Neural crest cell (in vitro differentiated cells): ENCODE results near the gene CA10. TPM values are rescaled to one million over a fixed set of nuclear protein-coding genes. Genes with fewer than 3 reads are reported as not detected.

ENCODE experiments used
- DNase-seq: peaks from one replicate; pipeline ENCODE4 v3.0.0; 2021; ENCODE audit warnings: low read depth, mixed read lengths, low spot score
- H3K27ac Mint-ChIP-seq: one replicate; pipeline ENCODE4 v1.8.0; 2021; ENCODE audit warnings: mild to moderate bottlenecking, mixed read lengths; ENCODE audit not compliant: unreplicated experiment
- H3K27me3 Mint-ChIP-seq: 2 replicates; pipeline ENCODE4 v1.8.0; 2021; ENCODE audit warnings: low read depth, mild to moderate bottlenecking, mixed read lengths
- H3K36me3 Mint-ChIP-seq: 2 replicates; pipeline ENCODE4 v1.8.0; 2021; ENCODE audit warnings: low read depth, mild to moderate bottlenecking, mixed read lengths
- H3K4me1 Mint-ChIP-seq: 2 replicates; pipeline ENCODE4 v1.8.0; 2021; ENCODE audit warnings: mixed read lengths
- H3K4me3 Mint-ChIP-seq: one replicate; pipeline ENCODE4 v1.8.0; 2021; ENCODE audit warnings: mild to moderate bottlenecking, mixed read lengths
- H3K9me3 Mint-ChIP-seq: 2 replicates; pipeline ENCODE4 v1.8.0; 2021; ENCODE audit warnings: mixed read lengths
- total RNA-seq: library from RNA; stranded (reverse); gene quantifications from 2 replicates; pipeline ENCODE4 v1.2.1, GENCODE V29; 2021
- TF ChIP-seq, protein P1 (sequence below): fragments of 200-600 bp; sonication (generic); conservative IDR thresholded peaks from 2 replicates; pipeline ENCODE4 v1.5.0; 2021; ENCODE audit warnings: antibody characterized with exemption, mild to moderate bottlenecking

Gene CA10
- total RNA-seq, 1 donor from 2014 or later: not detected

DNA sequence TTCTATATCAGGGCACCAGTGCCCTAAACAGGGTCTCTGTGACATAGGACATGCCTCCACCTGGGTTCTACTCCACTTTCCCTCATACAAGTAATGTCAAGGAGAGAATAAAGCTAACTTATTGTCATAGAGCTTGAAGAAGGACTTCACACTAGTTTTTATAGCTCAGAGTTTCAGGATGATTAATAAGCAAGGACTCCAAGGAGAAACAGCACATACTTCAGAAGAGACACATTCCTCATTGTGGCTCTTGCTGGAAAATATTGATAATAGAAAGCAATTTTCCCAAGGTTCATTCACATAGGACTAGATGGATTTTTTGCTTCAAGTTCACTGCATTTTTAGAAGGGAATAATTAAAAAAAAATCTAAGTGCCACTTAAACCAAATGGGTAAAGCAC, 133.3 kb downstream of the CA10 start:
- no peak overlapping the region for H3K27ac Mint-ChIP-seq
- H3K9me3 Mint-ChIP-seq: peaks cover 8% of the 10 kb centered on the region

DNA sequence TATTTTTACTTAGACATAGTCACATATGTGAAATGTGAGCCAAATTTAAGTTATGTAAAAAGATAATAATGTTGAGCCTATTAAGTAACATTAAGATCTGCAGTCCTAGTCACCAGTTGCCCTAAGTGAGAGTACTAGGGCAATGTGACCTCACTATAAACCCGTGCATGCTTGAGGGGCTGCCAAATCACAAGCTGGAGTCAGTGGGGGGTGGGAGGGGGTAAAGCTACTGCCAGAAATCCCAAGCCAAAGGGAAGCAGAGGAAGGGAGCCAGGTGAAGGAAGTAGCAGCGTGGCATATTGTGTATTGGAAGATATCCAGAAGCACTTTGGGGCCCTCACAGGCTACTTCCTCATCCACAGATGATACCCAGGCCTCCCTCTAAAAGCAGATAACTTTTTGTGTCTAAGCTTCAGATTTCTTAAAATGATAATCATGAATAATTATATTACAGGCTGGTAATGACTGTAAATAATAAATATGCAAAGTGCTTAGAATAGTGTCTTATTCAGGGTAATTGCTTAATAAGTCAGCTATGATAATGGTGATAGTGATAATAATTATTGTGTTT, 134.1 kb downstream of the CA10 start:
- H3K4me3 Mint-ChIP-seq: no peak overlapping the region
- TF ChIP-seq, protein P1, sequence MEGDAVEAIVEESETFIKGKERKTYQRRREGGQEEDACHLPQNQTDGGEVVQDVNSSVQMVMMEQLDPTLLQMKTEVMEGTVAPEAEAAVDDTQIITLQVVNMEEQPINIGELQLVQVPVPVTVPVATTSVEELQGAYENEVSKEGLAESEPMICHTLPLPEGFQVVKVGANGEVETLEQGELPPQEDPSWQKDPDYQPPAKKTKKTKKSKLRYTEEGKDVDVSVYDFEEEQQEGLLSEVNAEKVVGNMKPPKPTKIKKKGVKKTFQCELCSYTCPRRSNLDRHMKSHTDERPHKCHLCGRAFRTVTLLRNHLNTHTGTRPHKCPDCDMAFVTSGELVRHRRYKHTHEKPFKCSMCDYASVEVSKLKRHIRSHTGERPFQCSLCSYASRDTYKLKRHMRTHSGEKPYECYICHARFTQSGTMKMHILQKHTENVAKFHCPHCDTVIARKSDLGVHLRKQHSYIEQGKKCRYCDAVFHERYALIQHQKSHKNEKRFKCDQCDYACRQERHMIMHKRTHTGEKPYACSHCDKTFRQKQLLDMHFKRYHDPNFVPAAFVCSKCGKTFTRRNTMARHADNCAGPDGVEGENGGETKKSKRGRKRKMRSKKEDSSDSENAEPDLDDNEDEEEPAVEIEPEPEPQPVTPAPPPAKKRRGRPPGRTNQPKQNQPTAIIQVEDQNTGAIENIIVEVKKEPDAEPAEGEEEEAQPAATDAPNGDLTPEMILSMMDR: no peak
- H3K27ac Mint-ChIP-seq: no peak overlapping the region
- peaks cover 8% of the 10 kb centered on the region for H3K9me3 Mint-ChIP-seq
- H3K36me3 Mint-ChIP-seq: peaks cover 3% of the 10 kb centered on the region
- DNase-seq: no peak
- H3K4me1 Mint-ChIP-seq: no peaks in the 10 kb centered on the region
- no peaks in the 10 kb centered on the region for H3K27me3 Mint-ChIP-seq

More for the DNA sequence above, 133.3 kb downstream of the CA10 start:
- peaks cover 3% of the 10 kb centered on the region for H3K36me3 Mint-ChIP-seq
- no peaks in the 10 kb centered on the region for H3K27me3 Mint-ChIP-seq
- DNase-seq: no peak
- H3K4me3 Mint-ChIP-seq: no peak overlapping the region
- H3K4me1 Mint-ChIP-seq: no peaks in the 10 kb centered on the region
- TF ChIP-seq, protein P1: no peak

DNA sequence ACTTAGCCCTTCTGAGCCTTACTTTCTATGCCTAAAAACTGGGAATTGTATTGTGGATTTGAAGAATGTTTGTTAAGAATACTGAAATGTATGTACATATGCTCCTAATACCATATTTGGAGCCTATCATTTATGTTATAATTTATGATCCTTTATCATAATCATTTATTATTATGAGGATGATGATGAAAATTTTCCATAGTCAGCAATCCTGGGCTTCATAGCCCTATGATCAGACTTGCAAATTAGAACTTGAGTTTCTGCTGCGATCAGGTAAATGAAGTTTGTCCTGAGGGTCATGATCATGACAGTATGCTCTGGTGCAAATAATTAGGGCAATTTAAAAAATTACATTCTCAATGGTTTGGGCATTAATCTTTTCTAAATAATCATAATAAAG, 147.4 kb downstream of the CA10 start:
- TF ChIP-seq, protein P1: no peak
- H3K4me1 Mint-ChIP-seq: no peaks in the 10 kb centered on the region
- no peak for DNase-seq
- peaks cover 4% of the 10 kb centered on the region for H3K9me3 Mint-ChIP-seq
- peaks cover 16% of the 10 kb centered on the region for H3K27me3 Mint-ChIP-seq
- no peak overlapping the region for H3K4me3 Mint-ChIP-seq
- no peak overlapping the region for H3K27ac Mint-ChIP-seq
- no peaks in the 10 kb centered on the region for H3K36me3 Mint-ChIP-seq

DNA sequence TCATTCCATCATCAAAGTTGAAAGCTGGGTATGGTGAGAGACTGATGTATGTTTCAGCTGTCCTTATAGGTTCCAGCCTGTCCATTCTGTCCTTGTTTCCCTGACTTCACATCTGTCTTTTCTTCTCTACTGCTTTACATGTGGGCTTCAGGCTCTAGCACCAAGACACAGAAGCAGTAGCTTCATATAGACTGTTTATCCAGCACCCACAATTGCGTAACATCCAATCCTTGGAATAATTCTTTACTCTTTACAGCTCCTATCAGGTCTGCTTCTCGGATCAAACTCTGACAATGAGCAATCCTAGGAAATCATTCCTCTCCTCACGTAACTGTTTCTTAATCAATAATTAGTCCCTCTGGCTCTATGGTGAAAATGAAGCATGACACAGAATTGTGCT, 158.9 kb downstream of the CA10 start:
- peaks cover 13% of the 10 kb centered on the region for H3K27me3 Mint-ChIP-seq
- no peak overlapping the region for H3K4me3 Mint-ChIP-seq
- no peaks in the 10 kb centered on the region for H3K36me3 Mint-ChIP-seq
- DNase-seq: no peak
- no peaks in the 10 kb centered on the region for H3K9me3 Mint-ChIP-seq
- H3K27ac Mint-ChIP-seq: no peak overlapping the region
- H3K4me1 Mint-ChIP-seq: no peaks in the 10 kb centered on the region
- TF ChIP-seq, protein P1: no peak

DNA sequence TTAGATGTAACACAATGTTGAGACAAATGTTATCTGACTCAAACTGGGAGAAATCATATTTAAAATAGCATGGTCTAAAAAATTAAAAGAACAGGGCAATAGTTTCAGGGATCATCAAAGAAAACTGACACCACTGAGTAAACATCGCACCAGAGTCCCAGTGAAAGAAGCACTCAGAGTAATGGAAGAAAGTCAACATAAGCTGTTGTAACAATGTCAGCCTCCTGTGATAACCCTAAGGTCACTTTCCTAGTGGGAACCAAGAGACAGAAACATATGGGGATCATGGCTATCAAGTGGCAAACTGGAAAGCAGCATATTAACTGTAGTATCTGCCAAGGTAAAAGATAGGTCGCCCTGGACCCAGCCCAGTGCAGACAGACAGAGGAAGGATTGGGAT, 160.8 kb downstream of the CA10 start:
- H3K27me3 Mint-ChIP-seq: peaks cover 4% of the 10 kb centered on the region
- no peak overlapping the region for H3K27ac Mint-ChIP-seq
- H3K4me3 Mint-ChIP-seq: no peak overlapping the region
- no peaks in the 10 kb centered on the region for H3K9me3 Mint-ChIP-seq
- H3K4me1 Mint-ChIP-seq: no peaks in the 10 kb centered on the region
- no peaks in the 10 kb centered on the region for H3K36me3 Mint-ChIP-seq
- no peak for DNase-seq
- TF ChIP-seq, protein P1: no peak
